ENCODE measurements around the gene EFNB3. TPM values are rescaled to one million over a fixed set of nuclear protein-coding genes. Genes with fewer than 3 reads are reported as not detected.

Gene EFNB3
- total and polyA plus RNA-seq, 7 donors = 0.09 to 0.37 (median 0.12) TPM; not detected in 2

DNA sequence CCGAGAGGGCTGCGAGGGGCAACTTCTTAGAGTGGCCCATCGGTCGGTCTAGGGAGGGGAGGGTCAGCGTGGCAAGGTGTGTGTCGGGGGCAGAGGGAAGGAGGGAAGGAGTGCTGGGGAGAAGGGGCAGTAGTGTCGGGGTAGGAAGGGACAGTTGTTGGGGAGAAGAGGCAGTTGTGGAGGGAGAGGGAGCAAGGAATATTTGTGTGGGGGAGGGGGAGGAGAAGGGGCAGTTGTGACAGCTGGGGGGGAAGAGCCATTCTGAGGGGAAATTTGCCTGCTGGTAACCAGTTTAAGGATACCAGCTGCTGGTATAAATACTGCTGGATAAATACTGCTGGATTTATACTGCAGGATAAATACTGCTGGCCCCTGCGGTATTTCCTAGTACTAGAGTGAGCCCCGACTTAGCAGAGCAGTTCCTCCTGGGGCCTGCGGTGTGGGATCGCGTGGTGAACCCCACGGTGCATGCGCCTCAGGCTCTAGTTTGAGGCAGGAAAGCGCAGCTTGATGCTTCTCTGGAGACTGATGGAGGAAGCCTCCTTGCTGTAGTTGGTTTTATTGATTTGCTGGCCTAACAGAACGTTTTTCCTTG, 12.9 kb downstream of the EFNB3 start:
- Histone ChIP-seq H3K27ac (no peak overlapping the region), H3K4me1 (peaks cover 4% of the 10 kb centered on the region), H3K27me3 (ENCODE audit: insufficient read depth in 3 of 3, low read length in 2 of 3) (peaks cover 0 to 74% (median 12%) of the 10 kb centered on the region in 3 donors), H3K36me3 (ENCODE audit: insufficient read depth in 1 of 2, low read depth in 1 of 2) (no peaks in the 10 kb centered on the region), H3K4me3 (peak overlapping the region; percentile 65), H3K9me3 (no peaks in the 10 kb centered on the region)
- 14 to 17% (median 15%) methylated on average over 14 to 16 of the region's 16 CpGs for WGBS, 3 donors
- intact Hi-C loops (cut with DNase I) = no loop called here
- DNase-seq = no peak
- TF ChIP-seq, protein P1, sequence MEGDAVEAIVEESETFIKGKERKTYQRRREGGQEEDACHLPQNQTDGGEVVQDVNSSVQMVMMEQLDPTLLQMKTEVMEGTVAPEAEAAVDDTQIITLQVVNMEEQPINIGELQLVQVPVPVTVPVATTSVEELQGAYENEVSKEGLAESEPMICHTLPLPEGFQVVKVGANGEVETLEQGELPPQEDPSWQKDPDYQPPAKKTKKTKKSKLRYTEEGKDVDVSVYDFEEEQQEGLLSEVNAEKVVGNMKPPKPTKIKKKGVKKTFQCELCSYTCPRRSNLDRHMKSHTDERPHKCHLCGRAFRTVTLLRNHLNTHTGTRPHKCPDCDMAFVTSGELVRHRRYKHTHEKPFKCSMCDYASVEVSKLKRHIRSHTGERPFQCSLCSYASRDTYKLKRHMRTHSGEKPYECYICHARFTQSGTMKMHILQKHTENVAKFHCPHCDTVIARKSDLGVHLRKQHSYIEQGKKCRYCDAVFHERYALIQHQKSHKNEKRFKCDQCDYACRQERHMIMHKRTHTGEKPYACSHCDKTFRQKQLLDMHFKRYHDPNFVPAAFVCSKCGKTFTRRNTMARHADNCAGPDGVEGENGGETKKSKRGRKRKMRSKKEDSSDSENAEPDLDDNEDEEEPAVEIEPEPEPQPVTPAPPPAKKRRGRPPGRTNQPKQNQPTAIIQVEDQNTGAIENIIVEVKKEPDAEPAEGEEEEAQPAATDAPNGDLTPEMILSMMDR (IDR thresholded peaks at IDR 0.05) = no peak
- no peak for ATAC-seq

DNA sequence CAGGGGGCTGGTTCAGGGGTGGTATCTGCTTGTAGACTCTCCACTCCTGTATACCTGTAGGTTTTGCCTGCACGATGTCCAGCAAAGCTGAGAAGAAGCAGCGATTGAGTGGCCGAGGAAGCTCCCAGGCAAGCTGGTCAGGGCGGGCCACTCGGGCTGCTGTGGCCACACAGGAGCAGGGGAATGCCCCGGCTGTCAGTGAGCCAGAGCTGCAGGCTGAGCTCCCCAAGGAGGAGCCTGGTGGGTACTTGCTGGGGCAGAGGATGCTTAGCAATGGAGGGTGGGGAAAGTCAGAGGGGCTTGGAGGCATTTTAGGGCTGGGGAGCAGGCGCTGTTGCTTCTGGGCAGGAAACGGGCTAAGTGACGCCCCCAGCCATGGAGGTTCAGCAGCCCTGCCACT, 14.7 kb downstream of the EFNB3 start:
- DNase-seq (no peak), ATAC-seq (no peak)
- intact Hi-C loops (cut with DNase I) = no loop called here
- Histone ChIP-seq H3K4me3 (no peak overlapping the region), H3K27me3 (ENCODE audit: insufficient read depth in 3 of 3, low read length in 2 of 3) (peaks cover 0 to 68% (median 9%) of the 10 kb centered on the region in 3 donors), H3K36me3 (ENCODE audit: insufficient read depth in 1 of 2, low read depth in 1 of 2) (no peaks in the 10 kb centered on the region), H3K4me1 (peaks cover 4% of the 10 kb centered on the region), H3K9me3 (no peaks in the 10 kb centered on the region), H3K27ac (no peak overlapping the region)
- WGBS, 3 donors = 42 to 48% (median 43%) methylated on average over 9 of the region's 9 CpGs
- TF ChIP-seq, protein P1 (IDR thresholded peaks at IDR 0.05) = no peak

- TF ChIP-seq, protein P1 (IDR thresholded peaks at IDR 0.05) = no peak
- no peaks in the 10 kb centered on the region for H3K36me3 ChIP-seq (ENCODE audit: insufficient read depth in 1 of 2, low read depth in 1 of 2)
- no peak overlapping the region for H3K27ac ChIP-seq
- intact Hi-C loops (cut with DNase I) = no loop called here
- 11 to 33% (median 23%) methylated on average over 4 of the region's 4 CpGs for WGBS, 3 donors
- H3K9me3 ChIP-seq = no peaks in the 10 kb centered on the region
- no peak overlapping the region for H3K4me3 ChIP-seq
- peaks cover 0 to 67% (median 9%) of the 10 kb centered on the region in 3 donors for H3K27me3 ChIP-seq (ENCODE audit: insufficient read depth in 3 of 3, low read length in 2 of 3)
- ATAC-seq = no peak
- peaks cover 4% of the 10 kb centered on the region for H3K4me1 ChIP-seq
- DNase-seq = no peak
These were observed 15.1 kb downstream of the EFNB3 start for GRCh38 chr17:7720125-7720524.

DNA sequence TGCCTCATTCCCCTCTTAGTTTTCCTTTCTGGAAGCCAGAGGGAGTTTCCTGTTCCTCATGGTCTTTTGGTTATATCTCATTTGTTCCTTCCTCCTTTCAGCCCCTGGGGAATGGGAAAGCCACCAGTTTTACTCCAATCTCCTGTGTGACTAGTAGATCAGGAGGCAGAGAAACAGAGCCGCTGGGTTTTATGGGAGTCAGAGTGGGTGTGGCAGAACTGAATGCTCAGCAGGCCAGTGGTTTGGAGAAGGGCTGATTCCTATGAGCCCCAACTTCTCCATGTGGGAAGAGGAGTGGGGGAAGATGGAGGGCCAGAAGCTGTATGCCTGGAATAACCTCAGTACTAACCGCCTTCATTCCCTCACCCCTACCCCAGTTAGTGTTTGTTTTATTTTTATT, 16.6 kb downstream of the EFNB3 start:
- DNase-seq = no peak
- Histone ChIP-seq H3K36me3 (ENCODE audit: insufficient read depth in 1 of 2, low read depth in 1 of 2) (no peaks in the 10 kb centered on the region), H3K27ac (no peak overlapping the region), H3K9me3 (no peaks in the 10 kb centered on the region), H3K4me3 (no peak overlapping the region), H3K4me1 (peaks cover 4% of the 10 kb centered on the region), H3K27me3 (ENCODE audit: insufficient read depth in 3 of 3, low read length in 2 of 3) (peaks cover 0 to 56% (median 4%) of the 10 kb centered on the region in 3 donors)
- 44 to 62% (median 59%) methylated on average over 2 of the region's 2 CpGs for WGBS, 3 donors
- no peak for ATAC-seq
- intact Hi-C loops (cut with DNase I) = no loop called here
- TF ChIP-seq, protein P1 (IDR thresholded peaks at IDR 0.05) = no peak

GRCh38 chr17:7727886-7728285, 22.9 kb downstream of the EFNB3 start:
- Histone ChIP-seq H3K36me3 (ENCODE audit: insufficient read depth in 1 of 2, low read depth in 1 of 2) (no peaks in the 10 kb centered on the region), H3K4me1 (no peaks in the 10 kb centered on the region), H3K4me3 (no peak overlapping the region), H3K27ac (no peak overlapping the region), H3K27me3 (ENCODE audit: insufficient read depth in 3 of 3, low read length in 2 of 3) (peaks cover 0 to 16% (median 0%) of the 10 kb centered on the region in 3 donors), H3K9me3 (no peaks in the 10 kb centered on the region)
- 76 to 78% (median 77%) methylated on average over 3 of the region's 3 CpGs for WGBS, 3 donors
- TF ChIP-seq, protein P1 (IDR thresholded peaks at IDR 0.05) = no peak
- intact Hi-C loops (cut with DNase I) = no loop called here
- DNase-seq (no peak), ATAC-seq (no peak)

All from psoas muscle (tissue), 8 donors.